ENCODE measurements around the gene DTD1. TPM values are rescaled to one million over a fixed set of nuclear protein-coding genes. Genes with fewer than 3 reads are reported as not detected.

The DTD1 gene
- total RNA-seq, 1 donor from 2014 or later = 19.9 TPM

DNA sequence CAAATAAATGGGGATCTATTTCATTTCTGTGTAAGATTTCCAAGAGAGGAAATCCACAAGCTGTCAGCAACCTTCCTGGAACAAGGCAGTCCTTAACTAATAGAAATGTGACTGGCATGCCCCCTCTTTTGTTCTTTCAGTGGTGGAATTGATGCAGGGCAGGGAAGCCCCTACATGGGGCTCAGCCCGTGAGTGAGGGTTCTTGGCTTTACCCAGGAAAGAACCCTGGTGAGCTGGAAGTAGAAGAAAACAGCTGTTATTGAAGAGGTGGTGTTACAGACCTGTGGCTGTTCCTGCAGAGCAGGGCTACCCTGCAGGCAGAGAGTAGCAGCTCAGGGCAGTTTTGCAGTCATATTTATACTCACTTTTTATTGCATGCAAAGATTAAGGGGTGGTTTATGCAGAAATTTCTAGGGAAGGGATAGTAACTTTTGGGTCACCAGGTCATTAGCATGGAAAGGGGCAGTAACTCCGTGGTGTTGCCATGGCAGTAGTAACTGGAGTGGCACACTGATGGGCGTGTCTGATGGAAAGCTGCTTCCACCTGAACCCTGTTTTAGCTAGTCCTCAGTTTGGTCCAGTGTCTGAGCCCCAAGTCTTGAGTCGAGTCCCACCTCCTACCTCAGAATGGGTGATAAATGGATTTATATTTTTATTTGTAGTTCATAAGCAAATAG is 137.1 kb downstream of the DTD1 start:
- no peaks in the 10 kb centered on the region for H3K4me1 ChIP-seq
- TF ChIP-seq CTCF (IDR thresholded peaks at IDR 0.05) = no peak
- H3K27ac ChIP-seq = no peak overlapping the region
- no peak for ATAC-seq
- DNase-seq = no peak
- H3K9me3 ChIP-seq = no peaks in the 10 kb centered on the region
- H3K36me3 ChIP-seq = no peaks in the 10 kb centered on the region
- no peak overlapping the region for H3K4me3 ChIP-seq
- intact Hi-C loops (cut with DNase I) = no loop called here
- no peaks in the 10 kb centered on the region for H3K27me3 ChIP-seq

GRCh38 chr20:18727032-18727508 is 139.2 kb downstream of the DTD1 start:
- H3K36me3 ChIP-seq = no peaks in the 10 kb centered on the region
- no peak overlapping the region for H3K27ac ChIP-seq
- ATAC-seq = peak; percentile 25
- H3K4me3 ChIP-seq = no peak overlapping the region
- DNase-seq = no peak
- H3K4me1 ChIP-seq = no peaks in the 10 kb centered on the region
- intact Hi-C loops (cut with DNase I) = no loop called here
- H3K27me3 ChIP-seq = no peaks in the 10 kb centered on the region
- no peaks in the 10 kb centered on the region for H3K9me3 ChIP-seq
- TF ChIP-seq CTCF (IDR thresholded peaks at IDR 0.05) = no peak

DNA sequence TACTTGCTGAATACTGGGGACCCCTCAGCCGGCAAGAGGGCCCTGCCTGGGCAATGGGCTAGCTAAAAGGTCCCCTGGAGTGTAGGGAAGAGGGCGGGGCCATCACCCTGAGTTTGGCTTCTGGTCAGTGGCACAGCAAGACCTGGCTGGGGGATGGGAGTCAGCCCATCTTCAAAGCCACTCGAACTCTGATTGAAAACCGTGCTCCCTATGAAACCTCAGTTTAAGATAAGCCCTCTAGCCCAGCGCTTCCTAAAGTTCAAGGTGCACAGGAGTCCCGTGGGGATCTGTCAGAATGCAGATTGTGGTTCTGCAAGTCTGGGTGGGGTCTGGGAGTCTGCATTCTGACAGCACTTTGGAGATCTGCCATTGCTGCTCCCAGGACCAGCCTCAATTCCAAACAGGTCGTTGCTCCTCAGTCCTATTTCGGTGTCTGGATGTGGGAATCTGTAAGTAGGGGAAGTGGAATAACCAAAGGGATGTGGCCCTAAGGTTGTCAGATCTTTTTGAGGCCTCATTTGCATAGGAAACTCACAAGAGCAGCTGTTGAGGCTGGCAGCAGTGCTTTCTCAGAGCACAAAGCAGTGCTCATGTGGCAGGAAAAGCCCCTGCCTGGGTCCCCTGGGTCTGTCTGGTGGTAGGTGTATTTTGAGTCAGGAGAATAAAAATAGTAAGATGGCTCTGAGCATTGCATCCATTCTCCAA is 140.5 kb downstream of the DTD1 start:
- Histone ChIP-seq H3K27me3 (no peaks in the 10 kb centered on the region), H3K9me3 (no peaks in the 10 kb centered on the region), H3K4me1 (no peaks in the 10 kb centered on the region), H3K36me3 (no peaks in the 10 kb centered on the region), H3K4me3 (no peak overlapping the region), H3K27ac (no peak overlapping the region)
- ATAC-seq (no peak), DNase-seq (no peak)
- intact Hi-C loops (cut with DNase I) = no loop called here
- TF ChIP-seq CTCF (IDR thresholded peaks at IDR 0.05) = no peak

DNA sequence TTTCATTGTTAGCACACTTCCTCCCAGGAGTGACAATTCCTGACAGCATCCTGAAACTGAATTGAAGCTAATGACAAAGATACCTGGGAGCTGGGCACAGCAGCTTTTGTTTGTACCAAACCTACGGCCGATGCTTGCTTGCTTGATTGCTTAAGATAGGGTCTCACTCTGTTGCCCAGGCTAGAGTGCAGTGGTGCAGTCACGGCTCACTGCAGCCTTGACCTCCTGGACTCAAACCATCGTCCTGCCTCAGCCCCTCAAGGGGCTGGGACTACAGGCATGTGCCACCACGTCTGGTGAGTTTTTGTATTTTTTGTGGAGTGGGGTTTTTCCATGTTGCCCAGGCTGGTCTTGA is 141.0 kb downstream of the DTD1 start:
- H3K36me3 ChIP-seq = no peaks in the 10 kb centered on the region
- DNase-seq (no peak), ATAC-seq (no peak)
- no peak for TF ChIP-seq CTCF (IDR thresholded peaks at IDR 0.05)
- H3K27ac ChIP-seq = no peak overlapping the region
- H3K27me3 ChIP-seq = no peaks in the 10 kb centered on the region
- H3K4me1 ChIP-seq = no peaks in the 10 kb centered on the region
- no peak overlapping the region for H3K4me3 ChIP-seq
- intact Hi-C loops (cut with DNase I) = no loop called here
- H3K9me3 ChIP-seq = no peaks in the 10 kb centered on the region

GRCh38 chr20:18729231-18729825 is 141.5 kb downstream of the DTD1 start:
- Histone ChIP-seq H3K4me1 (no peaks in the 10 kb centered on the region), H3K4me3 (no peak overlapping the region), H3K27ac (no peak overlapping the region), H3K36me3 (no peaks in the 10 kb centered on the region), H3K27me3 (no peaks in the 10 kb centered on the region), H3K9me3 (no peaks in the 10 kb centered on the region)
- DNase-seq = no peak
- no peak for ATAC-seq
- intact Hi-C loops (cut with DNase I) = no loop called here
- no peak for TF ChIP-seq CTCF (IDR thresholded peaks at IDR 0.05)

All from upper lobe of right lung (tissue), 1 donor.